GM23248 (cell line): ENCODE results near the gene CEBPZOS. TPM values are rescaled to one million over a fixed set of nuclear protein-coding genes. Genes with fewer than 3 reads are reported as not detected.

ENCODE experiments used
- DNase-seq: peaks from one replicate; pipeline ENCODE4 v3.0.0-alpha.2; 2015
- H2AFZ ChIP-seq: fragments of 200-600 bp; sonication (generic); 2 replicates; pipeline ENCODE4 v1.6.1; 2016; ENCODE audit warnings: antibody characterized with exemption
- H3F3A ChIP-seq: fragments of 200-600 bp; sonication (generic); 2 replicates; pipeline ENCODE4 v1.6.1; 2016; ENCODE audit warnings: mild to moderate bottlenecking, antibody characterized with exemption, mixed run types; ENCODE audit not compliant: insufficient read depth
- H3K27ac ChIP-seq: fragments of 200-600 bp; sonication (generic); 2 replicates; pipeline ENCODE4 v1.5.1; 2016; ENCODE audit warnings: mild to moderate bottlenecking
- H3K27me3 ChIP-seq: fragments of 200-600 bp; sonication (generic); replicated peaks from 2 replicates; pipeline ENCODE4 v1.6.1; 2016; ENCODE audit warnings: mild to moderate bottlenecking; ENCODE audit not compliant: insufficient read depth
- H3K36me3 ChIP-seq: fragments of 200-600 bp; sonication (generic); 2 replicates; pipeline ENCODE4 v1.6.1; 2016; ENCODE audit warnings: low read depth, mild to moderate bottlenecking
- H3K4me1 ChIP-seq: fragments of 200-600 bp; sonication (generic); 2 replicates; pipeline ENCODE4 v1.6.1; 2016; ENCODE audit warnings: mild to moderate bottlenecking; ENCODE audit not compliant: insufficient read depth
- H3K4me2 ChIP-seq: fragments of 200-600 bp; sonication (generic); one replicate; pipeline ENCODE4 v1.6.1; 2016; ENCODE audit warnings: mild to moderate bottlenecking; ENCODE audit not compliant: unreplicated experiment
- H3K4me3 ChIP-seq: fragments of 200-600 bp; sonication (generic); 2 replicates; pipeline ENCODE4 v1.5.1; 2016; ENCODE audit warnings: mild to moderate bottlenecking
- H3K79me2 ChIP-seq: fragments of 200-600 bp; sonication (generic); 2 replicates; pipeline ENCODE4 v1.6.1; 2016; ENCODE audit warnings: mild to moderate bottlenecking; ENCODE audit not compliant: insufficient read depth
- H3K9ac ChIP-seq: fragments of 200-600 bp; sonication (generic); 2 replicates; pipeline ENCODE4 v1.6.1; 2016; ENCODE audit warnings: mild to moderate bottlenecking
- H3K9me2 ChIP-seq: fragments of 200-600 bp; sonication (generic); 2 replicates; pipeline ENCODE4 v1.6.1; 2016; ENCODE audit warnings: mixed run types, mild to moderate bottlenecking, moderate library complexity; ENCODE audit not compliant: insufficient read depth
- H3K9me3 ChIP-seq: fragments of 200-600 bp; sonication (generic); one replicate; pipeline ENCODE4 v1.6.1; 2017; ENCODE audit warnings: low read depth
- H4K20me1 ChIP-seq: fragments of 200-600 bp; sonication (generic); 2 replicates; pipeline ENCODE4 v1.6.0; 2016; ENCODE audit not compliant: insufficient read depth
- EZH2 ChIP-seq: fragments of 200-600 bp; sonication (generic); IDR thresholded peaks from 2 replicates; pipeline ENCODE4 v1.6.1; 2018; ENCODE audit warnings: antibody characterized with exemption, mild to moderate bottlenecking; ENCODE audit not compliant: insufficient read depth, poor library complexity, severe bottlenecking
- EZH2phosphoT487 ChIP-seq: fragments of 200-600 bp; sonication (generic); IDR thresholded peaks from 2 replicates; pipeline ENCODE4 v1.6.1; 2018; ENCODE audit warnings: antibody characterized with exemption, moderate library complexity, mild to moderate bottlenecking, low read depth; ENCODE audit not compliant: insufficient read depth
- WGBS, 2 experiments: methylation state at CpG; one replicate each; pipeline ENCODE4 v1.1.6; 2015 to 2017; ENCODE audit warnings: low lambda C conversion rate in 2 of 2, low coverage in 1 of 2; ENCODE audit errors: missing lambda C conversion rate in 2 of 2; 5-methylcytosine and 5-hydroxymethylcytosine counted together
- in situ Hi-C: fragments of 300-500 bp; cut with MboI; formaldehyde crosslinking; loops from 2 replicates; pipeline ENCODE4 v1.15.0; 2020
- polyA plus RNA-seq: library from polyadenylated mRNA; unstranded; fragments of >200 nt; fragmentation: Nextera tagmentation; extraction: Ambion mirVana; gene quantifications from 2 replicates; pipeline ENCODE4 v1.2.1, GENCODE V29; 2016
- total RNA-seq: library from RNA; depleted of rRNA; stranded (reverse); fragments of >200 nt; shearing (Covaris generic); gene quantifications from 2 replicates; pipeline ENCODE4 v1.2.3, GENCODE V29; 2014

Gene CEBPZOS
- total and polyA plus RNA-seq, 2 experiments from 2014 or later, result 19.0 to 39.9 TPM

- no peaks in the 10 kb centered on the region for H3K9me2 ChIP-seq
- H3K79me2 ChIP-seq, result peaks cover 95% of the 10 kb centered on the region
- H3K9ac ChIP-seq, result peak overlapping the region; percentile 97
- H3K27ac ChIP-seq, result peak overlapping the region; percentile 97
- 7 to 8% methylated on average over 18 of the region's 18 CpGs for WGBS, 2 experiments
- peaks cover 19% of the 10 kb centered on the region for H3K36me3 ChIP-seq
- peak overlapping the region; percentile 93 for H2AFZ ChIP-seq
- H3K27me3 ChIP-seq, result no peaks in the 10 kb centered on the region
- no peaks in the 10 kb centered on the region for H3K9me3 ChIP-seq
- H4K20me1 ChIP-seq, result no peaks in the 10 kb centered on the region
- in situ Hi-C loops, result no loop called here
- H3K4me1 ChIP-seq, result peaks cover 21% of the 10 kb centered on the region
- no peak for TF ChIP-seq EZH2phosphoT487
- TF ChIP-seq EZH2, result no peak
- H3K4me2 ChIP-seq, result peak overlapping the region; percentile 95
- peak; percentile 62 for DNase-seq
- peaks cover 10% of the 10 kb centered on the region for H3F3A ChIP-seq
- peak overlapping the region; percentile 89 for H3K4me3 ChIP-seq
These were observed 36.0 kb downstream of the CEBPZOS start for GRCh38 chr2:37232131-37232933.

DNA sequence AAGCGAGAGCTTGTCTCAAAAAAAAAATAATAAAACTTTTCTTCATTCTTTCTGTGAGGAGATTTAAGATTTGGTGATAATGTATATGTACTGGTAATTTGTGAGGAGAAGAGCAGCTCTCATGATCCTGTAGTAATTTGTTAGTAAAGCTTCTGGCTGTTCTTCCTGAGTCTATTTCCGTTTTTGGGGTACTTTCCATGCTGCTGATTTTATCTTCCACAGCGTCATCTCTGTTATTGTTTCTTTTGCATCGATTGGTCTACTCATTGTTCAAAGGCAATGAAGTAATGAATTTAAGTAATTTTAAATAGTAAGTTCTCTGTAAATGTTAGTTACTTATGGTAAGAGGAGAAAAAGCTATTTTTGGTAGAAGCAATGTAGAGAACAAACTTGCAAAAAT, 47.1 kb downstream of the CEBPZOS start:
- H4K20me1 ChIP-seq, result no peaks in the 10 kb centered on the region
- H3K9me2 ChIP-seq, result no peaks in the 10 kb centered on the region
- no peak for DNase-seq
- TF ChIP-seq EZH2phosphoT487 (no peak), EZH2 (no peak)
- no peaks in the 10 kb centered on the region for H3K4me1 ChIP-seq
- H3K9me3 ChIP-seq, result no peaks in the 10 kb centered on the region
- H3K79me2 ChIP-seq, result 0 out of 2 replicates have a peak, but pooled peaks cover 6% of the 10 kb centered on the region
- peaks cover 16% of the 10 kb centered on the region; the same call in 1 of the 2 replicates for H3F3A ChIP-seq
- no peaks in the 10 kb centered on the region for H3K27me3 ChIP-seq
- peaks cover 83% of the 10 kb centered on the region for H3K36me3 ChIP-seq
- 82% methylated on average over 4 of the region's 4 CpGs for WGBS, 2 experiments
- no peak overlapping the region for H2AFZ ChIP-seq
- H3K27ac ChIP-seq, result no peak overlapping the region
- in situ Hi-C loops, result no loop called here
- H3K4me2 ChIP-seq, result no peak overlapping the region
- H3K9ac ChIP-seq, result no peak overlapping the region
- H3K4me3 ChIP-seq, result no peak overlapping the region

DNA sequence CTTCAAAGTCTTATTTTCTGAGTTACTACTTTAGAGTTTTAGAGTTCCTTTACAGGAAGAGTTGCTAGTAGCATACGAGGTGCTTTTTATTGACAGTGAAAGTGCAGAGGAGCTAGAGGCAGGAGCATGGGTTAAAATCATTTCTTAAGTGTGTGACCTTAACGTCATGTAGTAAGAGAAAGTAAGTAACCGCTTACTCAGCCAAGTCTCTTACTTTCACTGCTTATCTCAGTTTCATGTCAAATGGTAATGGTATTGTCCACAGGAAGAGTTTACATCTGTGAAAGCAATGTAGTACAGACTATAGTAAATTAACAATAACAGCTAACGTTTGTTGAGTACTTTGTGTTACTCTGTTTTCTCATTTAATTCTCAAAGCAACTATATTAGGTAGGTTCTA, 47.7 kb downstream of the CEBPZOS start:
- Histone ChIP-seq H3K4me2 (no peak overlapping the region), H3K27me3 (no peaks in the 10 kb centered on the region), H2AFZ (no peak overlapping the region), H3K27ac (no peak overlapping the region), H3K4me1 (no peaks in the 10 kb centered on the region), H3K9me3 (no peaks in the 10 kb centered on the region), H4K20me1 (no peaks in the 10 kb centered on the region), H3K4me3 (no peak overlapping the region), H3K79me2 (0 out of 2 replicates have a peak, but pooled peaks cover 4% of the 10 kb centered on the region), H3K9me2 (no peaks in the 10 kb centered on the region), H3K36me3 (peaks cover 81% of the 10 kb centered on the region), H3F3A (peaks cover 16% of the 10 kb centered on the region; the same call in 1 of the 2 replicates), H3K9ac (no peak overlapping the region)
- in situ Hi-C loops, result no loop called here
- 74 to 80% methylated on average over 4 of the region's 4 CpGs for WGBS, 2 experiments
- TF ChIP-seq EZH2, result no peak
- no peak for DNase-seq

DNA sequence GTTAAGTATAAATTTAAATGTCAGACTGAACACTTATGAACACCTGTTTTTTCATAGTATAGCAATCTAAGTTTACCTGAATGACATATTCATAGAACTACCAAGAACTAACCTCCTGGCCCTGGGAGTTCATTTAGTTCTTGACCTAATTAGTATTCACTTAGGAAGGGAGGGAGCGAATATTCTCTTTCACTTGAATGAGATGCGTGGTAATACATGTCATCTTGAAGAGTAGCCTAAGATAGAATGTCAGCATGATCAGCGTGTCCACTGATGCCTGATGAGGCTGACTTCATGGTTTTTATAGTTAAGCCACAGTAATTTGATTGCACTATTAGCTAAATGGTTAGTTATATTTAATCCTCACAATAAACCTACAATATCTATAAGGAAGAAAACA, 48.5 kb downstream of the CEBPZOS start:
- Histone ChIP-seq H3K9me2 (no peaks in the 10 kb centered on the region), H3K4me1 (no peaks in the 10 kb centered on the region), H3K27me3 (no peaks in the 10 kb centered on the region), H3K9me3 (no peaks in the 10 kb centered on the region), H3K27ac (no peak overlapping the region), H3K4me2 (no peak overlapping the region), H2AFZ (no peak overlapping the region), H3K36me3 (peaks cover 77% of the 10 kb centered on the region), H4K20me1 (no peaks in the 10 kb centered on the region), H3K9ac (no peak overlapping the region), H3K4me3 (no peak overlapping the region), H3K79me2 (no peaks in the 10 kb centered on the region), H3F3A (peaks cover 16% of the 10 kb centered on the region; the same call in 1 of the 2 replicates)
- TF ChIP-seq EZH2phosphoT487, result no peak
- in situ Hi-C loops, result no loop called here
- WGBS, 2 experiments, result 94 to 100% methylated on average over 3 of the region's 3 CpGs
- no peak for DNase-seq

DNA sequence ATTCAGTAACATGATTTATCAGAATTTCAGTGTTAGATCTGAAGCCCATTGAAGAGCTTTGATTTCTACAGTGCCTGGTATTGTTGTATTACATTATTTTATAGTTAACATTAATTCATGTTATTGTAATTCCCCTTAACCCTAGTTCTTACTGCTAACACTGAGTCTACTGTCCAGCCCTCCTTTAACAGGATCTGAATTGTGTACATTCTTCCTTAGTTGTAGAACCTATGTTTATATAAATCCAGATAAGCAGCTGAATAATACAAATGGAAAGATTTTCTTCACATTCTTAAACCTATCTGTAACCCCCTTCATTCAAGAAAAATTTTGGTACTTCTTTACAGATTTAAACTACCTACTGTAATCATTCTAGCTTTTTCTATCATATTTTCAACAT, 49.9 kb downstream of the CEBPZOS start:
- Histone ChIP-seq H3K4me2 (no peak overlapping the region), H4K20me1 (no peaks in the 10 kb centered on the region)

More for the DNA sequence above, 49.9 kb downstream of the CEBPZOS start:
- Histone ChIP-seq H3K4me1 (no peaks in the 10 kb centered on the region), H3K4me3 (no peak overlapping the region), H3K9me3 (no peaks in the 10 kb centered on the region), H3K9ac (no peak overlapping the region), H3K9me2 (no peaks in the 10 kb centered on the region), H3F3A (peaks cover 16% of the 10 kb centered on the region; the same call in 1 of the 2 replicates), H2AFZ (no peak overlapping the region), H3K27ac (no peak overlapping the region), H3K36me3 (peaks cover 81% of the 10 kb centered on the region), H3K79me2 (no peaks in the 10 kb centered on the region), H3K27me3 (no peaks in the 10 kb centered on the region)
- TF ChIP-seq EZH2 (no peak), EZH2phosphoT487 (no peak)
- DNase-seq, result no peak
- in situ Hi-C loops, result no loop called here
